GM23338 (cell line): Measurements from ENCODE around the gene IGSF22. TPM values are rescaled to one million over a fixed set of nuclear protein-coding genes. Genes with fewer than 3 reads are reported as not detected.

Source experiments
- ATAC-seq: fragments of 200-7000 bp; cut with Tn5 transposase; 3 replicates; pipeline ENCODE4 v1.9.1; 2020
- DNase-seq: peaks from one replicate; pipeline ENCODE4 v3.0.0-alpha.2; 2015; ENCODE audit warnings: low spot score
- H2AFZ ChIP-seq: fragments of 200-600 bp; sonication (generic); 2 replicates; pipeline ENCODE4 v1.8.0; 2016; ENCODE audit warnings: antibody characterized with exemption, mild to moderate bottlenecking, moderate library complexity
- H3F3A ChIP-seq: fragments of 200-600 bp; sonication (generic); replicated peaks from 2 replicates; pipeline ENCODE4 v1.8.0; 2017; ENCODE audit warnings: antibody characterized with exemption, mixed run types, low read depth
- H3K27ac ChIP-seq: fragments of 200-600 bp; sonication (generic); 2 replicates; pipeline ENCODE4 v1.6.1; 2016; ENCODE audit warnings: low read depth
- H3K27me3 ChIP-seq: fragments of 200-600 bp; sonication (generic); 2 replicates; pipeline ENCODE4 v1.8.0; 2016; ENCODE audit warnings: mild to moderate bottlenecking, mixed run types, moderate library complexity; ENCODE audit not compliant: insufficient read depth
- H3K36me3 ChIP-seq: fragments of 200-600 bp; sonication (generic); 2 replicates; pipeline ENCODE4 v1.8.0; 2016; ENCODE audit warnings: mild to moderate bottlenecking; ENCODE audit not compliant: insufficient read depth
- H3K4me1 ChIP-seq: fragments of 200-600 bp; sonication (generic); 2 replicates; pipeline ENCODE4 v1.8.0; 2016; ENCODE audit warnings: mild to moderate bottlenecking, moderate library complexity; ENCODE audit not compliant: insufficient read depth
- H3K4me2 ChIP-seq: fragments of 200-600 bp; sonication (generic); 2 replicates; pipeline ENCODE4 v1.7.1; 2017; ENCODE audit warnings: mixed run types
- H3K4me3 ChIP-seq: fragments of 200-600 bp; sonication (generic); 2 replicates; pipeline ENCODE4 v1.6.1; 2016; ENCODE audit warnings: mixed run types
- H3K79me2 ChIP-seq: fragments of 200-600 bp; sonication (generic); replicated peaks from 2 replicates; pipeline ENCODE4 v1.8.0; 2017; ENCODE audit warnings: mild to moderate bottlenecking; ENCODE audit not compliant: insufficient read depth
- H3K9me2 ChIP-seq: fragments of 200-600 bp; sonication (generic); 2 replicates; pipeline ENCODE4 v1.8.0; 2017; ENCODE audit not compliant: insufficient read depth
- H4K20me1 ChIP-seq: fragments of 200-600 bp; sonication (generic); replicated peaks from 2 replicates; pipeline ENCODE4 v1.8.0; 2017; ENCODE audit warnings: mild to moderate bottlenecking; ENCODE audit not compliant: insufficient read depth
- H3K27ac Mint-ChIP-seq: 2 replicates; pipeline ENCODE4 v1.8.0; 2020; ENCODE audit warnings: inconsistent platforms, mild to moderate bottlenecking, moderate library complexity, mixed read lengths
- H3K27me3 Mint-ChIP-seq: 3 replicates; pipeline ENCODE4 v1.8.0; 2022; ENCODE audit warnings: low read depth, mild to moderate bottlenecking, moderate library complexity, mixed read lengths, inconsistent platforms; ENCODE audit not compliant: insufficient read depth, poor library complexity
- H3K36me3 Mint-ChIP-seq: 3 replicates; pipeline ENCODE4 v1.8.0; 2021; ENCODE audit warnings: low read depth, mild to moderate bottlenecking, inconsistent platforms, moderate library complexity, mixed read lengths
- H3K4me1 Mint-ChIP-seq: 3 replicates; pipeline ENCODE4 v1.8.0; 2020; ENCODE audit warnings: mild to moderate bottlenecking, inconsistent platforms, mixed read lengths
- H3K4me3 Mint-ChIP-seq: 3 replicates; pipeline ENCODE4 v1.8.0; 2021; ENCODE audit warnings: moderate library complexity, mild to moderate bottlenecking, inconsistent platforms, mixed read lengths
- H3K9me3 Mint-ChIP-seq: 3 replicates; pipeline ENCODE4 v1.8.0; 2020; ENCODE audit warnings: moderate library complexity, mild to moderate bottlenecking, inconsistent platforms, mixed read lengths
- CTCF ChIP-seq, 2 experiments: fragments of 200-600 bp in 1 of 2; sonication (generic) in 1 of 2; conservative IDR thresholded peaks; 2 replicates each; pipeline versions ENCODE4 v1.5.1 to v1.6.1; 2016 to 2017; ENCODE audit warnings: antibody characterized with exemption in 2 of 2, low read depth in 2 of 2, mild to moderate bottlenecking in 2 of 2, moderate library complexity in 1 of 2
- EZH2 ChIP-seq: fragments of 200-600 bp; sonication (generic); IDR thresholded peaks from one replicate; pipeline ENCODE4 v1.8.0; 2017; ENCODE audit warnings: antibody characterized with exemption, mild to moderate bottlenecking, low read depth; ENCODE audit not compliant: unreplicated experiment
- EZH2phosphoT487 ChIP-seq: fragments of 200-600 bp; sonication (generic); IDR thresholded peaks from one replicate; pipeline ENCODE4 v1.8.1; 2018; ENCODE audit warnings: antibody characterized with exemption; ENCODE audit not compliant: unreplicated experiment
- JUNB ChIP-seq: IDR thresholded peaks from one replicate; pipeline ENCODE4 v1.6.1; 2016; ENCODE audit warnings: antibody characterized with exemption; ENCODE audit not compliant: unreplicated experiment
- STAT1 ChIP-seq: IDR thresholded peaks from one replicate; pipeline ENCODE4 v1.6.1; 2016; ENCODE audit warnings: antibody characterized with exemption; ENCODE audit not compliant: unreplicated experiment
- ZNF114 ChIP-seq: fragments of 250-450 bp; sonication (Bioruptor Pico); IDR thresholded peaks from 2 replicates; pipeline ENCODE4 v1.5.0; 2020; ENCODE audit warnings: mild to moderate bottlenecking, moderate library complexity
- ZNF462 ChIP-seq: fragments of 250-450 bp; sonication (Bioruptor Pico); IDR thresholded peaks from 2 replicates; pipeline ENCODE4 v1.5.0; 2020; ENCODE audit warnings: mild to moderate bottlenecking, moderate library complexity
- polyA plus RNA-seq: library from polyadenylated mRNA; unstranded; fragments of >200 nt; fragmentation: Nextera tagmentation; extraction: Ambion mirVana; gene quantifications from 2 replicates; pipeline ENCODE4 v1.2.1, GENCODE V29; 2016
- total RNA-seq: library from RNA; depleted of rRNA; stranded (reverse); fragments of >200 nt; shearing (Covaris generic); gene quantifications from 2 replicates; pipeline ENCODE4 v1.2.3, GENCODE V29; 2014
- TF ChIP-seq, protein P1 (sequence below): IDR thresholded peaks from 2 replicates; pipeline ENCODE4 v1.6.1; 2016; ENCODE audit warnings: antibody characterized with exemption

Gene IGSF22
- total and polyA plus RNA-seq, 2 experiments from 2014 or later, result 0.37 TPM; not detected in 1

DNA sequence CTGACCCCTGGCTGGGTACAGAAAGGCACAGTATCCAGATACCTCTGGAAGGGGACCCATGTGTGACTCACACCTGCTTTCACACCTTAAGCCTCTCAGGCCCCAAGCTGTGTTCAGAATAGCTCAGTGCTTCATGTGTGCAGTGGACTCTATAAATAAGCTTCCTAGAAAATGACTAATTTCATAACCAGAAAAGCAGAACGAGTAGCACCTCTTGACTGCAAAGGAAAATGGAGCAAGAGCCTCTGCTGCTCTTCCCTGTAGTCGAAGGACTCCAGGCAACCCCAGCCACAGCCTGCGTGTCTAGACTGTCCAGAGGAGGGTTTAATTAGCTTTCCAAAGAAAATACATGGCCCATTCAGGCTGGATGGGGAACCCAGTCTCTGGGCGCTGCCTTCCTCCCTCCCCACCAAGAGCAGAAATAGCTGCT, 42.5 kb upstream of the IGSF22 start (continued):
- no peak for TF ChIP-seq ZNF462 (CRISPR knock-in tag)
- TF ChIP-seq, protein P1, sequence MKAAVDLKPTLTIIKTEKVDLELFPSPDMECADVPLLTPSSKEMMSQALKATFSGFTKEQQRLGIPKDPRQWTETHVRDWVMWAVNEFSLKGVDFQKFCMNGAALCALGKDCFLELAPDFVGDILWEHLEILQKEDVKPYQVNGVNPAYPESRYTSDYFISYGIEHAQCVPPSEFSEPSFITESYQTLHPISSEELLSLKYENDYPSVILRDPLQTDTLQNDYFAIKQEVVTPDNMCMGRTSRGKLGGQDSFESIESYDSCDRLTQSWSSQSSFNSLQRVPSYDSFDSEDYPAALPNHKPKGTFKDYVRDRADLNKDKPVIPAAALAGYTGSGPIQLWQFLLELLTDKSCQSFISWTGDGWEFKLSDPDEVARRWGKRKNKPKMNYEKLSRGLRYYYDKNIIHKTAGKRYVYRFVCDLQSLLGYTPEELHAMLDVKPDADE, result no peak
- TF ChIP-seq STAT1, result no peak

DNA sequence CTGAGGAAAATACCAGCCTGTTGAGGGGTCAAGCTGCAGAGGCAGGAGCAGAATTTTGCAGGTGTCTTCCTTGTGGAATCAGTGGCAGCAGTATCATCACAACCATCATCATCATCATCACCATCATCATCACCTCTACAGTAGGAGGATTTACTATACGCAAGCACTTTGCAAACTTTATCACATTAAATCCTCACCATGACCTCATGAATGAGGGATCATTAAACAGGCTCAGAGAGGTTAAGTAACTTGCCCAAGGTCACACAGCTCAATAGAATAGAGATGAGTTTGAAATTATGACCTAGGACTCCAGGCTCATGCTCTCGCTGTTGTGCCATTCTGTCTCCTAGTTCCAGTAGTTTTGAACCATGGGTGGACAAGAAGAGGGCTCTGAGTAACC, 40.0 kb upstream of the IGSF22 start:
- Histone ChIP-seq H3K36me3 (no peaks in the 10 kb centered on the region), H3K79me2 (no peaks in the 10 kb centered on the region), H3K27me3 (no peaks in the 10 kb centered on the region), H3K9me2 (no peaks in the 10 kb centered on the region), H3K4me2 (no peak overlapping the region), H2AFZ (no peak overlapping the region), H4K20me1 (no peaks in the 10 kb centered on the region), H3K4me1 (peaks cover 10% of the 10 kb centered on the region; the same call in 1 of the 2 replicates), H3K27ac (no peak overlapping the region), H3F3A (no peaks in the 10 kb centered on the region), H3K4me3 (no peak overlapping the region)
- no peak overlapping the region for H3K4me3 Mint-ChIP-seq
- peaks cover 15% of the 10 kb centered on the region for H3K4me1 Mint-ChIP-seq
- H3K27me3 Mint-ChIP-seq, result peaks cover 8% of the 10 kb centered on the region
- H3K27ac Mint-ChIP-seq, result no peak overlapping the region
- ATAC-seq, result no peak
- no peak for DNase-seq
- no peaks in the 10 kb centered on the region for H3K9me3 Mint-ChIP-seq
- peaks cover 2% of the 10 kb centered on the region; the same call in 1 of the 3 replicates for H3K36me3 Mint-ChIP-seq
- TF ChIP-seq CTCF (conservative IDR thresholded peaks at IDR 0.05; ENCODE audit: low read depth in 2 of 2) (no peak), JUNB (no peak), EZH2phosphoT487 (no peak), EZH2 (no peak), STAT1 (no peak), ZNF114 (CRISPR knock-in tag) (no peak)
- TF ChIP-seq, protein P1, result no peak
